Neural cell (in vitro differentiated cells): ENCODE measurements around the gene GNL1. TPM values are rescaled to one million over a fixed set of nuclear protein-coding genes. Genes with fewer than 3 reads are reported as not detected.

Experiments
- H2AFZ ChIP-seq: fragments of 200-600, 300-800 bp; sonication (generic), shearing (Covaris generic); 2 replicates; pipeline ENCODE4 v1.6.0; 2014; ENCODE audit warnings: low read depth, mild to moderate bottlenecking, antibody characterized with exemption, low read length, moderate library complexity
- H3F3A ChIP-seq: fragments of 200-600 bp; shearing (Covaris generic); 2 replicates; pipeline ENCODE4 v1.6.1; 2016; ENCODE audit warnings: mild to moderate bottlenecking, moderate library complexity, mixed read lengths, antibody characterized with exemption, low read length; ENCODE audit not compliant: insufficient read depth, poor library complexity, severe bottlenecking
- H3K27ac ChIP-seq: fragments of 200-600, 300-800 bp; sonication (generic), shearing (Covaris generic); 2 replicates; pipeline ENCODE4 v1.5.1; 2014; ENCODE audit warnings: mild to moderate bottlenecking, low read length, moderate library complexity
- H3K27me3 ChIP-seq: fragments of 300-800, 200-600 bp; sonication (generic), shearing (Covaris generic); 2 replicates; pipeline ENCODE4 v1.6.0; 2014; ENCODE audit warnings: mild to moderate bottlenecking, low read depth, low read length, moderate library complexity; ENCODE audit not compliant: insufficient read depth
- H3K36me3 ChIP-seq: fragments of 300-800, 200-600 bp; sonication (generic), shearing (Covaris generic); 2 replicates; pipeline ENCODE4 v1.5.1; 2014; ENCODE audit warnings: mild to moderate bottlenecking, antibody characterized with exemption, low read length, moderate library complexity; ENCODE audit not compliant: insufficient read depth
- H3K4me2 ChIP-seq: fragments of 300-800, 200-600 bp; sonication (generic), shearing (Covaris generic); 2 replicates; pipeline ENCODE4 v1.6.0; 2014; ENCODE audit warnings: mild to moderate bottlenecking, low read length
- H3K4me3 ChIP-seq: fragments of 300-800, 200-600 bp; sonication (generic), shearing (Covaris generic); 2 replicates; pipeline ENCODE4 v1.5.1; 2014; ENCODE audit warnings: mild to moderate bottlenecking, low read length, moderate library complexity
- H3K79me2 ChIP-seq: fragments of 200-600 bp; shearing (Covaris generic); replicated peaks from 2 replicates; pipeline ENCODE4 v1.6.0; 2014; ENCODE audit warnings: mild to moderate bottlenecking, low read length, moderate library complexity; ENCODE audit not compliant: insufficient read depth
- H3K9ac ChIP-seq: fragments of 300-800, 200-600 bp; sonication (generic), shearing (Covaris generic); 2 replicates; pipeline ENCODE4 v1.6.1; 2016; ENCODE audit warnings: mild to moderate bottlenecking, low read length, mixed read lengths
- H3K9me2 ChIP-seq: fragments of 200-600 bp; shearing (Covaris generic); 2 replicates; pipeline ENCODE4 v1.6.1; 2016; ENCODE audit warnings: mild to moderate bottlenecking, low read length, mixed read lengths; ENCODE audit not compliant: insufficient read depth
- H3K9me3 ChIP-seq: fragments of 200-600, 300-800 bp; sonication (generic), shearing (Covaris generic); 2 replicates; pipeline ENCODE4 v1.6.1; 2016; ENCODE audit warnings: mild to moderate bottlenecking, mixed run types, low read length, moderate library complexity, mixed read lengths
- H4K20me1 ChIP-seq: fragments of 200-600 bp; shearing (Covaris generic); 2 replicates; pipeline ENCODE4 v1.6.1; 2016; ENCODE audit warnings: mild to moderate bottlenecking, mixed run types; ENCODE audit not compliant: insufficient read depth
- CTCF ChIP-seq: fragments of 450-650 bp; IDR thresholded peaks from 2 replicates; pipeline ENCODE4 v1.5.1; 2014; ENCODE audit warnings: antibody characterized with exemption, mild to moderate bottlenecking, moderate library complexity; ENCODE audit not compliant: poor library complexity, severe bottlenecking
- EP300 ChIP-seq: fragments of 450-650 bp; conservative IDR thresholded peaks from 2 replicates; pipeline ENCODE4 v1.6.1; 2014; ENCODE audit warnings: antibody characterized with exemption, mild to moderate bottlenecking, moderate library complexity; ENCODE audit not compliant: poor library complexity, severe bottlenecking
- EZH2 ChIP-seq: fragments of 200-600, 300-800 bp; shearing (Covaris generic), sonication (generic); IDR thresholded peaks from 2 replicates; pipeline ENCODE4 v1.6.1; 2014; ENCODE audit warnings: antibody characterized with exemption, low read length, borderline replicate concordance, mild to moderate bottlenecking; ENCODE audit not compliant: insufficient read depth, poor library complexity, severe bottlenecking
- MXI1 ChIP-seq: fragments of 450-650 bp; conservative IDR thresholded peaks from 2 replicates; pipeline ENCODE4 v1.6.1; 2014; ENCODE audit warnings: antibody characterized with exemption, mild to moderate bottlenecking; ENCODE audit not compliant: poor library complexity, severe bottlenecking
- POLR2AphosphoS5 ChIP-seq: IDR thresholded peaks from 2 replicates; pipeline ENCODE4 v1.6.1; 2012
- RAD21 ChIP-seq: fragments of 450-650 bp; conservative IDR thresholded peaks from 2 replicates; pipeline ENCODE4 v1.6.1; 2014; ENCODE audit warnings: antibody characterized with exemption, mild to moderate bottlenecking, moderate library complexity
- REST ChIP-seq: IDR thresholded peaks from 2 replicates; pipeline ENCODE4 v1.6.1; 2012; ENCODE audit warnings: borderline replicate concordance
- SMC3 ChIP-seq: fragments of 450-650 bp; conservative IDR thresholded peaks from 2 replicates; pipeline ENCODE4 v1.6.1; 2014; ENCODE audit warnings: antibody characterized with exemption, mild to moderate bottlenecking, moderate library complexity; ENCODE audit not compliant: poor library complexity
- TAF1 ChIP-seq: IDR thresholded peaks from 2 replicates; pipeline ENCODE4 v1.6.1; 2012; ENCODE audit warnings: low read depth
- polyA plus RNA-seq: library from polyadenylated mRNA; depleted of rRNA; stranded (reverse); fragments of >200 nt; gene quantifications from 2 replicates; pipeline ENCODE4 v1.2.3, GENCODE V29; 2014

Gene GNL1
- polyA plus RNA-seq, 1 donor from 2014 or later, result 38.9 TPM

GRCh38 chr6:30510419-30511168 lies 45.7 kb downstream of the GNL1 start:
- Histone ChIP-seq H3K27me3 (no peaks in the 10 kb centered on the region), H3K36me3 (no peaks in the 10 kb centered on the region), H3K9me3 (no peaks in the 10 kb centered on the region), H3K4me2 (no peak overlapping the region), H2AFZ (no peak overlapping the region), H4K20me1 (no peaks in the 10 kb centered on the region), H3K9me2 (no peaks in the 10 kb centered on the region), H3K9ac (no peak overlapping the region), H3K4me3 (no peak overlapping the region), H3K27ac (no peak overlapping the region), H3F3A (no peaks in the 10 kb centered on the region), H3K79me2 (no peaks in the 10 kb centered on the region)
- no peak for TF ChIP-seq CTCF
- no peak for TF ChIP-seq EP300
- no peak for TF ChIP-seq RAD21
- no peak for TF ChIP-seq MXI1
- TF ChIP-seq EZH2, result no peak

- no peak for TF ChIP-seq POLR2AphosphoS5
- no peak for TF ChIP-seq CTCF
- TF ChIP-seq REST, result no peak
- no peak for TF ChIP-seq EZH2
- no peak for TF ChIP-seq MXI1
- no peak for TF ChIP-seq SMC3
- no peak for TF ChIP-seq TAF1
- no peak for TF ChIP-seq EP300
- no peak for TF ChIP-seq RAD21
- Histone ChIP-seq H3K27ac (no peak overlapping the region), H3K36me3 (no peaks in the 10 kb centered on the region), H3K79me2 (no peaks in the 10 kb centered on the region), H3K9ac (no peak overlapping the region), H2AFZ (no peak overlapping the region), H3K9me3 (no peaks in the 10 kb centered on the region), H3K4me3 (no peak overlapping the region), H3F3A (no peaks in the 10 kb centered on the region), H3K4me2 (no peak overlapping the region), H4K20me1 (no peaks in the 10 kb centered on the region), H3K9me2 (no peaks in the 10 kb centered on the region), H3K27me3 (no peaks in the 10 kb centered on the region)
These were observed 47.2 kb downstream of the GNL1 start for GRCh38 chr6:30508890-30509736.
